22Rv1 (cell line): ENCODE measurements around the gene EXOG.
"Not testable (repeated sequence)": the region's sequence is repeated elsewhere in the genome, so short reads cannot be mapped to it uniquely, and the experiment has no call there.

ENCODE experiments used
- H3K27ac ChIP-seq: fragments of 450-650 bp; 2 replicates; pipeline ENCODE4 v1.5.1; 2017
- ZFX ChIP-seq: fragments of 450-650 bp; IDR thresholded peaks from 2 replicates; pipeline ENCODE4 v1.6.1; 2017; ENCODE audit warnings: antibody characterized with exemption, borderline replicate concordance
- TF ChIP-seq, protein P1 (sequence below): fragments of 450-650 bp; IDR thresholded peaks from 2 replicates; pipeline ENCODE4 v1.5.1; 2017; ENCODE audit warnings: mild to moderate bottlenecking

Gene EXOG

GRCh38 chr3:38565339-38566214 is 69.4 kb downstream of the EXOG start:
- no peak overlapping the region for H3K27ac ChIP-seq
- TF ChIP-seq, protein P1, sequence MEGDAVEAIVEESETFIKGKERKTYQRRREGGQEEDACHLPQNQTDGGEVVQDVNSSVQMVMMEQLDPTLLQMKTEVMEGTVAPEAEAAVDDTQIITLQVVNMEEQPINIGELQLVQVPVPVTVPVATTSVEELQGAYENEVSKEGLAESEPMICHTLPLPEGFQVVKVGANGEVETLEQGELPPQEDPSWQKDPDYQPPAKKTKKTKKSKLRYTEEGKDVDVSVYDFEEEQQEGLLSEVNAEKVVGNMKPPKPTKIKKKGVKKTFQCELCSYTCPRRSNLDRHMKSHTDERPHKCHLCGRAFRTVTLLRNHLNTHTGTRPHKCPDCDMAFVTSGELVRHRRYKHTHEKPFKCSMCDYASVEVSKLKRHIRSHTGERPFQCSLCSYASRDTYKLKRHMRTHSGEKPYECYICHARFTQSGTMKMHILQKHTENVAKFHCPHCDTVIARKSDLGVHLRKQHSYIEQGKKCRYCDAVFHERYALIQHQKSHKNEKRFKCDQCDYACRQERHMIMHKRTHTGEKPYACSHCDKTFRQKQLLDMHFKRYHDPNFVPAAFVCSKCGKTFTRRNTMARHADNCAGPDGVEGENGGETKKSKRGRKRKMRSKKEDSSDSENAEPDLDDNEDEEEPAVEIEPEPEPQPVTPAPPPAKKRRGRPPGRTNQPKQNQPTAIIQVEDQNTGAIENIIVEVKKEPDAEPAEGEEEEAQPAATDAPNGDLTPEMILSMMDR, result no peak
- no peak for TF ChIP-seq ZFX

- TF ChIP-seq, protein P1, result no peak
- no peak for TF ChIP-seq ZFX
- no peak overlapping the region for H3K27ac ChIP-seq
Measured at GRCh38 chr3:38566215-38566528, 70.0 kb downstream of the EXOG start.

- H3K27ac ChIP-seq, result not testable (repeated sequence)
Measured at GRCh38 chr3:38566794-38567193, 70.7 kb downstream of the EXOG start.

GRCh38 chr3:38567498-38567897 is 71.4 kb downstream of the EXOG start:
- TF ChIP-seq ZFX, result no peak
- TF ChIP-seq, protein P1, result no peak

DNA sequence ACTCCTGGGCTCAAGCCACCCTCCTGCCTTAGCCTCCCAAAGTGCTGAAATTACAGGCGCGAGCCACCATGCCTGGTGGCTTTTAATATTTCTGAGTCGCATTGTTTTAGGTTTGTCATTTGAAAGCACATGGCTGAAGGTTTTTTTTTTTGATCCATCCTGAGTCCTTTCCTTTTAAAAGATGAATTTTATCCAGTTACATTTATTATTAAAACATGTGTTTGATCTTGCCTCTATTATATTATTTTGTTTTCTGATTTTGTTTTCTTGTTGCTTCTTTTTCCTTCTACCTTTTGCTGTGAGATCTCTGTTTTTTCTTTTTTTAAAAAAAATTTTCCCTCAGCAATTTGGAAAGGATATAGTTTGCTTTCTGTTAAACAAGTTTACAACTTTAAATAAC is 77.0 kb downstream of the EXOG start:
- H3K27ac ChIP-seq, result no peak overlapping the region
- no peak for TF ChIP-seq ZFX
- TF ChIP-seq, protein P1, result no peak

More at GRCh38 chr3:38567498-38567897, 71.4 kb downstream of the EXOG start:
- no peak overlapping the region for H3K27ac ChIP-seq

GRCh38 chr3:38573556-38573955 is 77.4 kb downstream of the EXOG start:
- TF ChIP-seq, protein P1, result no peak
- no peak for TF ChIP-seq ZFX
- no peak overlapping the region for H3K27ac ChIP-seq

DNA sequence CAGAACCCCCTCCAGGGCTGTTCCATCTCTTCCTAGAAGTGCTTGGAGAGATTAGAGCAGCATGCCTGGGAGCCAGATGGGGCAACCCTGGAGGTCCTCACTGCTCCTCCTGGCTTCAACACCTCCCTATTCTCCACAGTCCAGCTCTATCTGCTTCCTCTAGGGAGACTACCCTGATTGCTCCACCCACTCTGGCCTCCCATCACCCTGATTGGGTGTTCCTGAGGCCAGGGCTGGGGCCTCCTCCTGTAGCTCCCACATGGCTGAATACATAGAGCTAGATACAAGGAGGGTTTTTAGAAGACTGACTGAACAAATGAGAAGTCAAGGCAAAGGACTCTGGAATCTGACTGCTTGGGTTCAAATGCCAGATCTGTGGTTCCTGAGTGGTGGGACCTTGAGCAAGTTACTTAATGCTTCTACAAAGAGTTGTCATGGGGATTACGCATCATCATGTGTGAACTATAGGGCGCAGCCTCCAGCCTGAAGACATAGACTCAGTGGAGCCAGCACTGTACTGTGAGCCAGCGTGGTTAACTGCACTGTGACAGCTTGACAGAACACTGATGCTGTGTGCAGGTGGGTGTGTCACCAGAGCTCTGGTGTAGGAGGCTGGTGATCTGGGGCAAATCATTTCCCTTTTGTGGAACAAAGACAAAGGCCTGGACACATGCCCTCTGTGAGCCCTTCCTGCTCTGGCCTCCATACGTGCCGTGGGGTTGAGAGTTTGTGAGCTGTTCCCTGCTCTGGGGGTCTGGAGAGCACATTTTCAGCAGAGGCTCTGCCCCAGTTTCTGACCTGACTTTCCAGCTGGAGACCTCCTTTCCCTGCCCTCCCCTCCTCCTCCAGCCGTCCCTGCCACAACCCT is 78.5 kb downstream of the EXOG start:
- TF ChIP-seq ZFX, result no peak
- TF ChIP-seq, protein P1, result no peak

More for the DNA sequence above, 78.5 kb downstream of the EXOG start:
- H3K27ac ChIP-seq, result no peak overlapping the region
